OCI-LY3 (cell line): ENCODE data around the gene ELOVL1.

Experiments used
- CTCF ChIP-seq: fragments of 200-600, 300-600 bp; sonication (generic); IDR thresholded peaks from 2 replicates; pipeline ENCODE4 v1.5.1; 2014; ENCODE audit warnings: antibody characterized with exemption, low read length, low read depth
- EZH2phosphoT487 ChIP-seq: fragments of 200-600 bp; shearing (Covaris generic); IDR thresholded peaks from 2 replicates; pipeline ENCODE4 v1.6.1; 2018; ENCODE audit warnings: antibody characterized with exemption, mixed run types, low read depth

- no peak for TF ChIP-seq CTCF
- TF ChIP-seq EZH2phosphoT487, result no peak
Measured at GRCh38 chr1:43339584-43340232, 28.1 kb downstream of the ELOVL1 start.
